ENCODE data around the gene AIP. TPM values are rescaled to one million over a fixed set of nuclear protein-coding genes. Genes with fewer than 3 reads are reported as not detected.
A peak's percentile ranks its signal among the peaks of the same experiment; 100 is the strongest.

Gene AIP
- total and polyA plus RNA-seq, 9 of the 15 experiments (the other 6 are each of a cell fraction or from before 2014, with no cell fraction given) = 5.2 to 92.5 (median 52.7) TPM

DNA sequence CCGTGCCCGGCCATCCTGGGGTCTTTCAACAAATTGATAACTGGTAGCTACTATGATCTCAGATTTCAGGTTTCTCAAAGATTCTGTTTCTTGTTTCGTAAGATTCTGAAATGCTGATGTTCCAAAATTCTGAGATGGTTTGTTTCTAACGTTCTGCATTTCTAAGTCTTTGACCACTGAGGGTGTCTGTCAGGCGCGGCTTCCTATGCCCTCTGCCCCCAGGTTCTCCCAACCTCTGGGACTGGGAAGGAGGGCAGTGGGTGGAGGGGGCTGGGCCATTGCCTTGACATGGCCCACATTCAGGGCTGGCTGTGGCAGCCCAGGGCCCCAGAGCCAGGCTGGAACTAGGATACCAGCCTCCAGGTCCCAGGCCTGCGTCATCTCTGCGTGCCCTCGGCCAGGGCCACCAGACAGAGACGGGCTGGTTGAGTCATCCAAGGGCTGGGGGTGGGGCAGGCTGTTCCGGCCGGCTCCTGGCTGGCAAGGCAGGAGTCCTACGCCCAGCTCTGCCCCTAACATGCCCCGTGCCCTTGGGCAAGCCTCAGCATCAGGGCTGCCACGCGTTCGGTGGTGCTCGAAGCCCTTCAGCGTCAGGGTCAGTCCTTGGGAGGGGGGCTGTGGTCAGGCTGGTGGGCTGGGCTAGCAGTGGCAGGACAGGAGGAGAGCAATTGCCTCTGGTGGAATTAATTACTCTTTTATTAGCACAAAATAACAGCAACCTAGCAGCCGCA, 19.0 kb upstream of the AIP start (continued):
- TF ChIP-seq ZNF644 (tag; IDR thresholded peaks at IDR 0.05; ENCODE audit: low read depth) (peak; percentile 54; the same call in 1 of the 2 replicates), PURB (CRISPR knock-in tag; IDR thresholded peaks at IDR 0.05; ENCODE audit: low read depth) (no peak), HNRNPK (IDR thresholded peaks at IDR 0.05; ENCODE audit: low read depth, low read length, poor library complexity, severe bottlenecking) (no peak), POLR2A (conservative IDR thresholded peaks at IDR 0.05) (peak; percentile 38; the same call in 1 of the 2 replicates), FIP1L1 (IDR thresholded peaks at IDR 0.05; ENCODE audit: low read depth, low read length, poor library complexity, severe bottlenecking) (no peak), KLF13 (tag; IDR thresholded peaks at IDR 0.05; ENCODE audit: borderline replicate concordance, low read depth) (no peak), IRF2 (CRISPR knock-in tag; IDR thresholded peaks at IDR 0.05) (no peak), ZNF507 (tag; conservative IDR thresholded peaks at IDR 0.05) (no peak), TAF9B (IDR thresholded peaks at IDR 0.05; ENCODE audit: partially characterized antibody) (no peak), NR1H2 (CRISPR knock-in tag; IDR thresholded peaks at IDR 0.05) (no peak), EP400 (IDR thresholded peaks at IDR 0.05) (peak; percentile 57), NR4A1 (CRISPR knock-in tag; IDR thresholded peaks at IDR 0.05) (no peak), NR4A1 (tag; IDR thresholded peaks at IDR 0.05) (peak; percentile 86), BRD9 (IDR thresholded peaks at IDR 0.05; ENCODE audit: low read depth, partially characterized antibody) (no peak), SMC3 (conservative IDR thresholded peaks at IDR 0.05; ENCODE audit: insufficient read depth, low read depth, low read length) (no peak)
- TF ChIP-seq, protein P1, sequence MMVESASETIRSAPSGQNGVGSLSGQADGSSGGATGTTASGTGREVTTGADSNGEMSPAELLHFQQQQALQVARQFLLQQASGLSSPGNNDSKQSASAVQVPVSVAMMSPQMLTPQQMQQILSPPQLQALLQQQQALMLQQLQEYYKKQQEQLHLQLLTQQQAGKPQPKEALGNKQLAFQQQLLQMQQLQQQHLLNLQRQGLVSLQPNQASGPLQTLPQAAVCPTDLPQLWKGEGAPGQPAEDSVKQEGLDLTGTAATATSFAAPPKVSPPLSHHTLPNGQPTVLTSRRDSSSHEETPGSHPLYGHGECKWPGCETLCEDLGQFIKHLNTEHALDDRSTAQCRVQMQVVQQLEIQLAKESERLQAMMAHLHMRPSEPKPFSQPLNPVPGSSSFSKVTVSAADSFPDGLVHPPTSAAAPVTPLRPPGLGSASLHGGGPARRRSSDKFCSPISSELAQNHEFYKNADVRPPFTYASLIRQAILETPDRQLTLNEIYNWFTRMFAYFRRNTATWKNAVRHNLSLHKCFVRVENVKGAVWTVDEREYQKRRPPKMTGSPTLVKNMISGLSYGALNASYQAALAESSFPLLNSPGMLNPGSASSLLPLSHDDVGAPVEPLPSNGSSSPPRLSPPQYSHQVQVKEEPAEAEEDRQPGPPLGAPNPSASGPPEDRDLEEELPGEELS (CRISPR knock-in tag; IDR thresholded peaks at IDR 0.05; ENCODE audit: borderline replicate concordance) = no peak
- TF ChIP-seq, protein P2, sequence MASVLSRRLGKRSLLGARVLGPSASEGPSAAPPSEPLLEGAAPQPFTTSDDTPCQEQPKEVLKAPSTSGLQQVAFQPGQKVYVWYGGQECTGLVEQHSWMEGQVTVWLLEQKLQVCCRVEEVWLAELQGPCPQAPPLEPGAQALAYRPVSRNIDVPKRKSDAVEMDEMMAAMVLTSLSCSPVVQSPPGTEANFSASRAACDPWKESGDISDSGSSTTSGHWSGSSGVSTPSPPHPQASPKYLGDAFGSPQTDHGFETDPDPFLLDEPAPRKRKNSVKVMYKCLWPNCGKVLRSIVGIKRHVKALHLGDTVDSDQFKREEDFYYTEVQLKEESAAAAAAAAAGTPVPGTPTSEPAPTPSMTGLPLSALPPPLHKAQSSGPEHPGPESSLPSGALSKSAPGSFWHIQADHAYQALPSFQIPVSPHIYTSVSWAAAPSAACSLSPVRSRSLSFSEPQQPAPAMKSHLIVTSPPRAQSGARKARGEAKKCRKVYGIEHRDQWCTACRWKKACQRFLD (CRISPR knock-in tag; IDR thresholded peaks at IDR 0.05) = no peak; the same call in 1 of the 2 replicates
- TF ChIP-seq, protein P3, sequence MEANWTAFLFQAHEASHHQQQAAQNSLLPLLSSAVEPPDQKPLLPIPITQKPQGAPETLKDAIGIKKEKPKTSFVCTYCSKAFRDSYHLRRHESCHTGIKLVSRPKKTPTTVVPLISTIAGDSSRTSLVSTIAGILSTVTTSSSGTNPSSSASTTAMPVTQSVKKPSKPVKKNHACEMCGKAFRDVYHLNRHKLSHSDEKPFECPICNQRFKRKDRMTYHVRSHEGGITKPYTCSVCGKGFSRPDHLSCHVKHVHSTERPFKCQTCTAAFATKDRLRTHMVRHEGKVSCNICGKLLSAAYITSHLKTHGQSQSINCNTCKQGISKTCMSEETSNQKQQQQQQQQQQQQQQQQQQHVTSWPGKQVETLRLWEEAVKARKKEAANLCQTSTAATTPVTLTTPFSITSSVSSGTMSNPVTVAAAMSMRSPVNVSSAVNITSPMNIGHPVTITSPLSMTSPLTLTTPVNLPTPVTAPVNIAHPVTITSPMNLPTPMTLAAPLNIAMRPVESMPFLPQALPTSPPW (CRISPR knock-in tag; IDR thresholded peaks at IDR 0.05) = peak; percentile 30
- TF ChIP-seq, protein P4, sequence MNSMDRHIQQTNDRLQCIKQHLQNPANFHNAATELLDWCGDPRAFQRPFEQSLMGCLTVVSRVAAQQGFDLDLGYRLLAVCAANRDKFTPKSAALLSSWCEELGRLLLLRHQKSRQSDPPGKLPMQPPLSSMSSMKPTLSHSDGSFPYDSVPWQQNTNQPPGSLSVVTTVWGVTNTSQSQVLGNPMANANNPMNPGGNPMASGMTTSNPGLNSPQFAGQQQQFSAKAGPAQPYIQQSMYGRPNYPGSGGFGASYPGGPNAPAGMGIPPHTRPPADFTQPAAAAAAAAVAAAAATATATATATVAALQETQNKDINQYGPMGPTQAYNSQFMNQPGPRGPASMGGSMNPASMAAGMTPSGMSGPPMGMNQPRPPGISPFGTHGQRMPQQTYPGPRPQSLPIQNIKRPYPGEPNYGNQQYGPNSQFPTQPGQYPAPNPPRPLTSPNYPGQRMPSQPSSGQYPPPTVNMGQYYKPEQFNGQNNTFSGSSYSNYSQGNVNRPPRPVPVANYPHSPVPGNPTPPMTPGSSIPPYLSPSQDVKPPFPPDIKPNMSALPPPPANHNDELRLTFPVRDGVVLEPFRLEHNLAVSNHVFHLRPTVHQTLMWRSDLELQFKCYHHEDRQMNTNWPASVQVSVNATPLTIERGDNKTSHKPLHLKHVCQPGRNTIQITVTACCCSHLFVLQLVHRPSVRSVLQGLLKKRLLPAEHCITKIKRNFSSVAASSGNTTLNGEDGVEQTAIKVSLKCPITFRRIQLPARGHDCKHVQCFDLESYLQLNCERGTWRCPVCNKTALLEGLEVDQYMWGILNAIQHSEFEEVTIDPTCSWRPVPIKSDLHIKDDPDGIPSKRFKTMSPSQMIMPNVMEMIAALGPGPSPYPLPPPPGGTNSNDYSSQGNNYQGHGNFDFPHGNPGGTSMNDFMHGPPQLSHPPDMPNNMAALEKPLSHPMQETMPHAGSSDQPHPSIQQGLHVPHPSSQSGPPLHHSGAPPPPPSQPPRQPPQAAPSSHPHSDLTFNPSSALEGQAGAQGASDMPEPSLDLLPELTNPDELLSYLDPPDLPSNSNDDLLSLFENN (IDR thresholded peaks at IDR 0.05; ENCODE audit: low read depth in 2 of 2, low read length in 2 of 2) = 0 out of 4 replicates have a peak, but pooled peaks of 1 of the 2 experiments have one; percentile 11

Data from K562 (cell line).